GM12878 (cell line): ENCODE results near the gene RPL18. TPM values are rescaled to one million over a fixed set of nuclear protein-coding genes. Genes with fewer than 3 reads are reported as not detected.

Source experiments
- ATAC-seq: fragments of 200-7000 bp; cut with Tn5 transposase; 3 replicates; pipeline ENCODE4 v1.9.1; 2020; ENCODE audit warnings: mild to moderate bottlenecking, moderate library complexity
- BruUV-seq: library from RNA; stranded (reverse); fragments of 400-500 nt; replicated peaks from 2 replicates; lab custom pipeline; 2021; lab: Mats Ljungman, UMichigan
- CTCF ChIA-PET: fragments of 300-600 bp; sonication (Branson Sonifier 250); formaldehyde crosslinking; extraction: SDS; loops from one replicate; lab custom pipeline; 2021; ENCODE audit warnings: inconsistent platforms; lab: Yijun Ruan, JAX
- POLR2A ChIA-PET: fragments of 350-600 bp; formaldehyde crosslinking; extraction: SDS; loops from one replicate; lab custom pipeline; 2021; ENCODE audit warnings: inconsistent platforms; lab: Charles Lee
- RAD21 ChIA-PET: fragments of 300-600 bp; sonication (Branson Sonifier 250); formaldehyde crosslinking; loops from one replicate; lab custom pipeline; 2023; ENCODE audit warnings: antibody characterized with exemption; ENCODE audit not compliant: unreplicated experiment; lab: Charles Lee
- SMC1A ChIA-PET: fragments of 300-600 bp; sonication (Branson Sonifier 250); formaldehyde crosslinking; loops from one replicate; lab custom pipeline; 2023; ENCODE audit not compliant: unreplicated experiment, uncharacterized antibody; lab: Charles Lee
- DNase-seq: peaks from one replicate; pipeline ENCODE4 v3.0.0-alpha.2; 2011; ENCODE audit warnings: low read depth, low spot score
- FAIRE-seq: peaks from 3 replicates; lab custom pipeline; 2011; peaks lifted over from hg19 to GRCh38; lab: Jason Lieb, UNC
- H2AFZ ChIP-seq: 2 replicates; pipeline ENCODE4 v1.6.0; 2011; ENCODE audit warnings: low read depth, low read length, control low read depth; ENCODE audit not compliant: control insufficient read depth
- H3K27ac ChIP-seq: 2 replicates; pipeline ENCODE4 v1.5.1; 2011; ENCODE audit warnings: control low read depth; ENCODE audit not compliant: control insufficient read depth, insufficient read depth
- H3K27me3 ChIP-seq, 2 experiments: replicated peaks in 1 of 2; 2 replicates each; pipeline versions ENCODE4 v1.6.0 to v1.6.1; 2011; ENCODE audit warnings: low read length in 1 of 2; ENCODE audit not compliant: control insufficient read depth in 2 of 2, insufficient read depth in 2 of 2
- H3K36me3 ChIP-seq, 2 experiments: 2 replicates each; pipeline ENCODE4 v1.5.1; 2011; ENCODE audit warnings: low read length in 1 of 2; ENCODE audit not compliant: control insufficient read depth in 2 of 2, insufficient read depth in 2 of 2
- H3K4me1 ChIP-seq: 2 replicates; pipeline ENCODE4 v1.6.1; 2011; ENCODE audit warnings: mild to moderate bottlenecking, low read length, moderate library complexity, mixed read lengths; ENCODE audit not compliant: control insufficient read depth, insufficient read depth
- H3K4me2 ChIP-seq: 2 replicates; pipeline ENCODE4 v1.6.0; 2011; ENCODE audit warnings: control low read depth; ENCODE audit not compliant: control insufficient read depth, insufficient read depth
- H3K4me3 ChIP-seq: fragments of 200-600 bp; sonication (generic); 2 replicates; pipeline ENCODE4 v1.5.1; 2016
- H3K79me2 ChIP-seq: 2 replicates; pipeline ENCODE4 v1.6.0; 2011; ENCODE audit warnings: low read length; ENCODE audit not compliant: control insufficient read depth, insufficient read depth
- H3K9ac ChIP-seq: 2 replicates; pipeline ENCODE4 v1.8.0; 2011; ENCODE audit warnings: low read length, control low read depth, mixed read lengths; ENCODE audit not compliant: control insufficient read depth, insufficient read depth
- H3K9me3 ChIP-seq: replicated peaks from 3 replicates; pipeline ENCODE4 v1.5.1; 2011; ENCODE audit warnings: mild to moderate bottlenecking, low read length; ENCODE audit not compliant: control insufficient read depth, insufficient read depth
- H4K20me1 ChIP-seq: 2 replicates; pipeline ENCODE4 v1.6.0; 2011; ENCODE audit not compliant: control insufficient read depth, insufficient read depth
- BMI1 ChIP-seq: fragments of 450-650 bp; IDR thresholded peaks from 2 replicates; pipeline ENCODE4 v1.6.1; 2016; ENCODE audit warnings: mild to moderate bottlenecking, moderate library complexity, borderline replicate concordance
- MTA2 ChIP-seq: fragments of 450-650 bp; IDR thresholded peaks from 2 replicates; pipeline ENCODE4 v1.6.1; 2016; ENCODE audit warnings: low read depth, mild to moderate bottlenecking, moderate library complexity
- POLR2A ChIP-seq: IDR thresholded peaks from 2 replicates; pipeline ENCODE4 v1.6.1; 2011; ENCODE audit warnings: low read depth, mild to moderate bottlenecking, low read length
- ZNF207 ChIP-seq: fragments of 450-650 bp; IDR thresholded peaks from 2 replicates; pipeline ENCODE4 v1.6.1; 2014; ENCODE audit warnings: antibody characterized with exemption, mild to moderate bottlenecking, borderline replicate concordance
- WGBS: methylation state at CpG from one replicate; pipeline ENCODE4 v1.1.6; 2016; ENCODE audit warnings: low lambda C conversion rate; ENCODE audit not compliant: insufficient replicate concordance, insufficient coverage; ENCODE audit errors: missing lambda C conversion rate; 5-methylcytosine and 5-hydroxymethylcytosine counted together
- in situ Hi-C: fragments of 300-500 bp; cut with MboI; formaldehyde crosslinking; loops from 9 replicates; pipeline ENCODE4 v1.14.3; 2018; ENCODE audit warnings: mixed read lengths
- intact Hi-C: fragments of 100-400 bp; cut with micrococcal nuclease; formaldehyde crosslinking; loops from one replicate; pipeline ENCODE4 v1.14.2; 2022; ENCODE audit not compliant: unreplicated experiment
- polyA plus RNA-seq, 11 experiments: library from polyadenylated mRNA; depleted of rRNA in 4 of 11; unstranded in 6 of 11; stranded (reverse) in 5 of 11; fragments of >200 nt; fragmentation: Nextera tagmentation in 4 of 11; fragmentation: Illumina TruSeq in 1 of 11; extraction: Ambion mirVana in 4 of 11; extraction: Trizol in 1 of 11; gene quantifications; 1 replicate in 1 of 11; 2 replicates in 10 of 11; pipeline versions ENCODE4 v1.2.1 to v1.2.3, GENCODE V29; 2011 to 2016; ENCODE audit warnings: inconsistent platforms in 2 of 11, missing spikeins in 2 of 11, low read depth in 1 of 11
- total RNA-seq, 4 experiments: library from RNA; depleted of rRNA in 3 of 4; stranded (reverse); fragments of >200 nt in 3 of 4; fragmentation: Illumina TruSeq in 1 of 4; extraction: Trizol in 1 of 4; gene quantifications; 2 replicates each; pipeline versions ENCODE4 v1.2.1 to v1.2.3, GENCODE V29; 2013 to 2021

Gene RPL18
- total and polyA plus RNA-seq, 10 of the 15 experiments (the other 5 are each of a cell fraction or from before 2014, with no cell fraction given) = 393 to 4,267 (median 2,019) TPM

- Histone ChIP-seq H2AFZ (no peak overlapping the region), H3K4me1 (peaks cover 20% of the 10 kb centered on the region), H3K79me2 (peaks cover 5% of the 10 kb centered on the region), H3K4me3 (no peak overlapping the region), H3K9me3 (no peaks in the 10 kb centered on the region), H4K20me1 (no peaks in the 10 kb centered on the region), H3K36me3 (peaks cover 4 to 5% of the 10 kb centered on the region in 2 experiments; a peak in 3 of 4 replicates), H3K27ac (no peak overlapping the region), H3K27me3 (no peaks in the 10 kb centered on the region), H3K9ac (no peak overlapping the region), H3K4me2 (no peak overlapping the region)
- no peak for TF ChIP-seq MTA2
- peak; percentile 37; the same call in 1 of the 2 replicates for TF ChIP-seq BMI1
- ChIA-PET CTCF (no interaction called here), RAD21 (no interaction called here), POLR2A (no interaction called here), SMC1A (no interaction called here)
- 100% methylated on average over 3 of the region's 3 CpGs for WGBS
- FAIRE-seq (no peak), DNase-seq (no peak), ATAC-seq (no peak)
- no TSS peak for BruUV-seq
- in situ Hi-C loops = loop anchor here (25.0 kb wide), 1 partner anchor 1256 kb away; the partner anchor contains the start of genes AKT1S1, IL4I1 and TBC1D17
- intact Hi-C loops = loop anchor here (10.0 kb wide), 1 partner anchor 334 kb away; the partner anchor contains the start of gene FTL
These were observed 12.2 kb upstream of the RPL18 start for GRCh38 chr19:48631225-48631624.

GRCh38 chr19:48630296-48631063, 11.5 kb upstream of the RPL18 start:
- DNase-seq (no peak), ATAC-seq (no peak), FAIRE-seq (no peak)
- peaks cover 20% of the 10 kb centered on the region for H3K4me1 ChIP-seq
- ChIA-PET CTCF (no interaction called here), RAD21 (no interaction called here), SMC1A (no interaction called here), POLR2A (no interaction called here)
- no peaks in the 10 kb centered on the region for H3K27me3 ChIP-seq
- BruUV-seq = no TSS peak
- H2AFZ ChIP-seq = no peak overlapping the region
- H3K9ac ChIP-seq = no peak overlapping the region
- H3K79me2 ChIP-seq = peaks cover 3% of the 10 kb centered on the region; the same call in 1 of the 2 replicates
- H3K4me3 ChIP-seq = no peak overlapping the region
- peaks cover 4 to 8% of the 10 kb centered on the region in 2 experiments; a peak in 3 of 4 replicates for H3K36me3 ChIP-seq
- TF ChIP-seq ZNF207 (no peak), POLR2A (peak; percentile 43; the same call in 1 of the 2 replicates)
- in situ Hi-C loops = loop anchor here (25.0 kb wide), 1 partner anchor 1257 kb away; the partner anchor contains the start of genes AKT1S1, IL4I1 and TBC1D17
- no peak overlapping the region for H3K27ac ChIP-seq
- H4K20me1 ChIP-seq = no peaks in the 10 kb centered on the region
- WGBS = 88% methylated on average over 42 of the region's 47 CpGs
- H3K9me3 ChIP-seq = no peaks in the 10 kb centered on the region
- no peak overlapping the region for H3K4me2 ChIP-seq
- intact Hi-C loops = loop anchor here (10.0 kb wide), 1 partner anchor 334 kb away; the partner anchor contains the start of gene FTL
